Activated gamma-delta T cell treated with anti-CD3 and anti-CD28 coated beads, Interleukin-2, amount 50 U/mL, for 16 hours (primary cell): ENCODE data around the gene ACSM2A.
"Not testable (repeated sequence)": the region's sequence is repeated elsewhere in the genome, so short reads cannot be mapped to it uniquely, and the experiment has no call there.

Source experiments
- DNase-seq: peaks from one replicate; pipeline ENCODE4 v3.0.0-alpha.2; 2020; ENCODE audit warnings: low read depth

Gene ACSM2A

DNA sequence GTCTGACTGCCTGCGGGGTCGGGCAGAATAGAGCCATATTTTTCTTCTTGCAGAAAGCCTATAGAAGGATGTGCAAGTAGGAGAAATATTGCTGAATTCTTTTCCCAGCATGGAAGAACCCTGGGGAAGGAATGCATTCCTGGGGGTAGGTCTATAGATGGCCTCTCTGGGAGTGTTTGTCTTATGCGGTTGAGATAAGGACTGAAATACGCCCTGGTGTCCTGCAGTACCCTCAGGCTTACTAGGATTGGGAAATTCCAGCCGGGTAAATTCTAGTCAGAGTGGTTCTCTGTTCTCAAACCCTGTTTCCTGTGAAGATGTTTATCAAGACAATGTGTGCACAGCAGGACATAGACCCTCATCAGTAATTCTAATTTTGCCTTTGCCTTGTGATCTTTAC is 2.3 kb downstream of the ACSM2A start:
- DNase-seq = not testable (repeated sequence)

DNA sequence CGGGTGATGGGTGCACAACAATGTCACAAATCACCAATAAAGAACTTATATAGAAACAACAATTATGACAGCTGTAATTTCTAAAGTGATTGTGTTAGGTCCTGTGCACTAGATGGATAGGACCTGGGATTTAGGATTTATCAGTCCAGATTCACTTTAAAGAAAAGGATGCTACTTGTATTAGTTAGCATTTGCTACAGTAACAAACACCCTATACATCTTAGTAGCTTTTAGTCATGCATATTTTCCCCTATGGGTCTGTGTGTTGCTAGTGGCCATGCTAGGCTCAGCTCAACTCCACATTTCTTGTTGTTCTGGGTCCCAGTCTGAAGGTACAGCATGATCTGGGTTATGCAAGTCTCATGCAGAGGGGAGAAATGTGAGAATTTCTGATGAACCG is 7.9 kb downstream of the ACSM2A start:
- DNase-seq = not testable (repeated sequence)

DNA sequence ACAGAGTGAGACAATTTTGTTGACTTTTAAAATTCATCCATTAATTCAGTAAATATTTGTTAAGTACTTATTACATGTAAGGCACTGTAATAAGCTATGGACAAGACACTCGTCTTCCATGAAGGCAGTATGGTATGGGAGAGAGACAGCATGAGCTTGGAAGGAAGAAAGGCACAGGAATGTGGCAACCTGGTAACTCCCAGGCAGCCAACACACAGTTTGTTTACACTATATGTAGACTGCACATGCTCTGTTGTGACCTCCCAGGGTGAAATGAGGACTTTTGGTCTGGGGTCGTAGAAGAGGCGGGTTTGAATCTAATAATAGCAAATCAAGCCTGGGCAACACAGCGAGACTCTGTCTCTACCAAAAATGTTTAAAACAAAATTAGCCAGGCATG is 9.0 kb downstream of the ACSM2A start:
- DNase-seq = not testable (repeated sequence)

DNA sequence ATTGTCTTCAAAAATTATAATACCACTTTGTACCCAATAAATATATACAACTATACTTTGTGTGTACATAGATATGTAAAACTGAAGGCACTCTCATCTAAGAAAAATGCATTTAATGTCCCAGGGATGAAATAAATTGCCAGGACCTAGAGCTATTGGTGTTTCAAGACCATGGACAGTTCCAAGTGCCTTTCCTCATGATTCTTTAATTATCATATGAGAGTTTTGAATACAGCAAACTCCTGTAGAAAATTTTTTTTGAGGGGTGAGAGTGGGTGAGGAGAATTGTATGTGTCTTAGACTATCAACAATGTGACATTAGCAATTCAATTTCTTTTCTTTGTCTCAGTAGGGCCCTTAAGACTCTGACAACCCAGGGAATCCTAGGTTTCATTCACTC is 17.6 kb downstream of the ACSM2A start:
- DNase-seq = not testable (repeated sequence)

DNA sequence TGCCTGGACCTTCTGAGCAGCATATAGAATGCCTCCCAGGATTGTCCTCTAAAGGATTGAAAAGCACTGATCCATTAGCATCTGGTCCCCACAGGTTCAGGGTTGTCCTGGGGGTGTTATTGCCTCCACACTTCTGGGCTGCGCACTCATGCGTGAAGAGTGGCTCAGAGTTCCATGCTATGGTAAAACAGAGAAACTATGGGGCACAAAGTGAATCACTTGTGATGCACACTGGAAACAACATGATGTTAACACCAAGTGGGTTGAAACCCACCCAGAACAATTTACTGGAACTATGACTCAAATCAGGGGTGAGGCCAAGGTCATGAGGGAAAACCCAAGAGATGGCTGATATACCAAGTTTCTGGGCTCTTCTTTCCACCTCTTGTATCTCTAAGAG is 18.6 kb downstream of the ACSM2A start:
- not testable (repeated sequence) for DNase-seq

DNA sequence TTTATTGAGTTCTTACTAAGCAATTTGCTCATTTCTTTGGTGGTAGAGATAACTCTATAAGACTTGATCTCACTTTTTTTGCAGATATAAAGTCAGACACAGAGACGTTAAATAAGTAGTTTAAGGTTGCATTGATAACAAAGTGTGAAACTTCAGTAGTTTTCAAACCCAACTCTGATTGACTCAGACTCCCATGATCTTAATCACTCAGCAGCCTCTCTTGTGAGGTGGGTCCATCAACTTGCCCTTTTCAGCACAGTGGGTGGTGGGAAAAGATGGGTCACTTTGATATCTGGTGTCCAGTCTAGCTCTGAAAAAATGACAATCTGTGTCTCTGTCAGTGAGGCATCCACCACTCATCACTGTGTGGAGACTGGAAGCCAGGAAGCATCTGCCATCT is 19.4 kb downstream of the ACSM2A start:
- DNase-seq = not testable (repeated sequence)

DNA sequence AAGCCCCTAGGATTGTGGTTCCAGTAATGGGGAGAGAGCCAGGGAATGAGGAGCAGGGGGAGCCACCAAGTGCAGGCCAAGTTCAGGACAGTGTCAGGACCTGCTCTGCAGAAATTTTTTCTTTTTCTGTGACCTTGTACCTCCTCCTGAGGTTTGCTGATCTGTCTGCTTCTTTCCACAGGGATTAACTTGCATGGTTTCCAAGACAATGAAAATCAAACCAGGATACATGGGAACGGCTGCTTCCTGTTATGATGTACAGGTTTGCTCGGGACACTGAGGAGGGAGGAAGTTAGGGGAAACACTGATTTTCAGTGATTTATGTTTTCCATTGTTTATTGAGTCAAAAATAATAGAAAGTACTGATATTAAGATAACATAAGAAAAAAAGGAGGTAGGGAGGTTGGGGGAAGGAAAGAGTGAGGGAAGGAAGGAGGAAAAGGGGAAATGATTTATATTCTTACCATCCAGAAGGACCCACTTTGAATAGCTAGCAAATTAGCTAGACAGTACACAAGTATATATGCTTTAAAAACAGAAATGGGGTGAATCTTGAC is 25.9 kb downstream of the ACSM2A start:
- not testable (repeated sequence) for DNase-seq

DNA sequence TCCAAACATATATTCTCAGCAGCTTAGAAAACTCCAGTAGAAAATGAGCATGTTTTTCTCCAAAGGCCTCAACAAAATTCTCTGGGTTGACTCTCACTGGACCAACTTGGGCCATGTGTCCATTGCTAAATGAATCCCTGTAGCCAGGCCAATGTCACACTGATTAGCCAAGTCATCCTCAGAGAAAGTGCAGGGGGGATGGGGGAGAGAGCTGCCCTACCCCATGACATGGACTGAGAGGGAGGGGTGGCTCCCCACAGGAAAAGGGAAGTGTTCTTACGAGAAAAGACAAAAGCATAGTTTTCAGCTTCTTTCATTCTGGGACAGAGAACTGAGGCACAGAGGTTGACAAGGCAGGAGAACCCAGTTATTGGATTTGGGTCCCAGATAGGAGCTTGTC is 32.7 kb downstream of the ACSM2A start:
- not testable (repeated sequence) for DNase-seq

DNA sequence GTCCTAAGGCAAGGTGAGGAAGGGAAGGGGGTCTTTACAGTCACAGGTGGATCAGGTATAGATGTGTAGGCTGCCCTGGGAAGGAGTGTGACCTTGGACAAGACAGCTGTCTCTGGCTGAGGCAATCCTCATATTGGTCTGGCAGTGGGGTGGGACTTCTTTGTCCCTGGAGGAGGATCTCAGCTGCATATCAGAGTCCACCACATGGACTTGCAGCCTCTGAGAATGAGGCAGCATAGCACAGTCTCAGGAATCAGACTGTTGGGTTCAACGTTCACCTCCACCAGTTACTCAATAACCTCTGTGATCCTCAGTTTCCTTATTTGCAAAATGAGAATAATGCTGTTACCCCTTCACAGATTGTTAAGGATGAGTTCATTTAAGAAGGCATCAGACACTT is 33.4 kb downstream of the ACSM2A start:
- no peak for DNase-seq

DNA sequence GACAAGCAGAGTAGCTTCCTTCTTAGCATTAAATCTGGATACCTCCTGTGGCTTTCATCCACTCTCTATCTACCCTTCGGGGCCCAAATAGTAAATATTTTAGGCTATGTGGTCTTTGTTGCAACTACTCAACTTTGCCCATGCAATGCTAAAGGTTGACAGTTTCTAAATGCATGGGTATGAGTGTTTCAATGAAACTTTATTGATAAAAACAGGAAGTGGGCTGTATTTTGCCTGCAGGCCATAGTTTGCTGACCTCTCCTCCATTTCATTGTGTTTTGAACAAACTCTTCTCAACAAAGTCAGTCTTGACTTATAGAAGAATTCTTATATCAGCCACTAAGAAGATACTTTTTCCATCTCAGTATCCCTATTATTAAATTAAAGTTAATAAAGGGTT is 34.1 kb downstream of the ACSM2A start:
- no peak for DNase-seq

DNA sequence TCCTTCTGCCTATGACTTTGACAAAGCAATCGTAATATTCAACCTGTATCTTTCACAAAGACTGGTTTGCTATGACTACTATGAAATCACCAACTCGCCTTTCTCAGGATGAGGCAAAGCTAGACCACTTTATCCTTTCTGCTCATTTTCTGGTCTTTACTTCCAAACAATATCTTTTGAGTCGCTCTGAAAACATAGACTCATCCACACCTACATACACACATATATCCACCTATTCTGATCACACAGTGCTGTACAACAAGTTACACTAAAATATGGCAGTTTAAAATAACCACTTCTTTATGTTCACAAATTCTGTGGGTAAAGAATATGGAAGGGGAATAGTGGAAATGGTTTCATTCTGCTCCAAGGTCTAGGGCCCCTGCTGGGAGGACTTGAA is 39.7 kb downstream of the ACSM2A start:
- not testable (repeated sequence) for DNase-seq

DNA sequence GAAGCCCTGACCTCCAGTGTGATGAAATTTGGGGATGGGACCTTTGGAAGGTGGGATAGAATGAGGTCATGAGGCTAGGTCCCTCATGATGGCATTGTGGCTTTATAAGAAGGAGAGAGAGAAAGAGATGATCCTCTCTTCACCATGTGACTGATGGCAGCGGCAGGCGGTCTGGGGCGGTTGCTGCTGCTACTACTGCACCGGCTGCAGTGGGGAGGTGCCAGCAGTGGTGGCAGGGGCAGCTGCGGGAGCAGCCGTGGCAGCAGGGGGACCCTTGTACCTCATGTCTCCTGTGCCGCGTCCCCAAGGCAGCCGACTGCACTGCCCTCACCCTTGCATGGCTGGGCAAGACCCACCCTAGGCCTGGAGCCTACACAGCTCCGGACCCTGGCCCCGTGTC is 40.1 kb downstream of the ACSM2A start:
- not testable (repeated sequence) for DNase-seq

DNA sequence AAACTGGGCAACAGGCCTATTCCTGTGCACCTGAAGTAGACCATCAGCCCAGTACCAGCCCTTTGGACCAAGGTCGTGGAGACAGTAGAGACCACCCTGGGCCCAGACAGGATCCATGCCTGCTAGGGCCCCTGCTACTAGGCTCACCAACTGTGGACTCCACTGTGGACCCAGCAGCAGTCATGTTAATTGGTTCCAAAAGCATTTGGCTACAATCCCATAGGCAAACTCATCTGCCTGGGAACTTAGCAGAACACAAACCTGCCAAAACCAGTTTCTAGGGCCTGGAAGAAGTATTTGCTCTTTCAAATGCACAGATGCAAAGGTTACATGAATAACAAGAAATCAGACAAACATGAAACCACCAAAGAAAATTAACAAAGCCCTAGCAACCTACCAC is 53.1 kb downstream of the ACSM2A start:
- no peak for DNase-seq

DNA sequence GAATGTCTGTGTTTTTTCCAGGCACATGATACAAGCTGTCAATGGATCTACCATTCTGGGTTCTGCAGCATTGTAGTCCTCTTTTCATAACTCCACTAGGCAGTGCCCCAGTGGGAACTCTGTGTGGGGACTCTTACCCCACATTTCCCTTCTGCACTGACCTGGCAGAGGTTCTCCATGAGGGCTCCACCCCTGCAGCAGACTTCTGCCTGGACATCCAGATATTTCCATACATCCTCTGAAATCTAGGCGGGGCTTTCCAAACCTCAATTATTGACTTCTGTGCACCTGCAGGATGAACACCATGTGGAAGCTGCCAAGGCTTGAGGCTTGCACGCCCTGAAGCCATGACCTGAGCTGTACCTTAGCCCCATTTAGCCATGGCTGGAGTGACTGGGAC is 56.0 kb downstream of the ACSM2A start:
- DNase-seq = no peak

DNA sequence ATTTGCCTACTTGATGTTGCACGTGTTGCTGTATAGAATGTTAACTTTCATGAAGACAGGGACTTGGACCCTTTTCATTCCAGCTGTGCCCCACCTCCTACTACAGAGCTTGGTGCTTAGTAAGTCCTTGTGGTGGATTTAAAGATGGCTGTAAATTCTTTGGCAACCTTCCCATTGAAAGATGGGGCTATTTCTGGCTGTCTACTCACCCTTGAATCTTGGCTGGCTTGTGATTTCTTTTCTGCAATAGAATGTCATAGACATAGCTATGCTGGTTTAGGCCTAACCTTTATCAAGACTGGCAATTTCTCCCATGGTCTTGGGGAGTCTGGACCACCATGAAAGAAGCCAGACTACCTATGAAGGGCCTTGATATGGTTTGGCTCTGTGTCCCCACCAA is 59.0 kb downstream of the ACSM2A start:
- DNase-seq = no peak

DNA sequence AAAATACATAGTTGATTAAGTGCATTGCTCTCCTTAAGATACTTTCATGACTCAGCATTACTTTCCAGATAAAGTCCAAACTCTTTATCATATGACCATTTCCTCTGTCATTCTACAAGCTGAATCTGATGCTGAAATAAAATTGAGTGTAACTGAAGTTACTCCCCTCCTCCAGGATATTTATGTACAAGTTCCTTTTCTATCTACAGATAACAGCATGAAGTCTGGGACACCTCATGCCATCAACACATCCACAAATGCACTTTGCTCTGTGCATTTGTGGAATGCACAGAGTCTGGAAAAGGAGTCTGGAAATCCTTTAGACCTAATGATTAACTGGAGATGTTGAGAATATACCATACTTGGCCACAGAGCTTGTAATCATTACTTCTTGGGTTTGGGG is 64.4 kb downstream of the ACSM2A start:
- no peak for DNase-seq

DNA sequence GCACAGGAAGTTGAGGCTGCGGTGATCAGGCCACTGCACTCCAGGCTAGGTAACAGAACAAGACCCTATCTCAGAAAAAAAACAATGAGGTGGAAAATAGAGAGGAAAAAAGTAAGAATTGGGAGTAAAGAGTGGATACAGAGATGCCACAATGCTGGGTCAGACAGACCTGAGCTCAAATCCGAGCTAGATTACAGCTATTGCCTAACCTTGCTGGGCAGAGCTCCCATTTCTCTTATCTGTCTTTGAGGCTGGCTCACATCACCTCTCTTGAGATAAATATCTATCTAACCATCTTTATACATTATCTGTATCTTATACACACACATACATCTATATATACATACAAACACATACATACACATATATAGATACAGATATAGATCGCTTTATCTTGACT is 65.8 kb downstream of the ACSM2A start:
- no peak for DNase-seq

DNA sequence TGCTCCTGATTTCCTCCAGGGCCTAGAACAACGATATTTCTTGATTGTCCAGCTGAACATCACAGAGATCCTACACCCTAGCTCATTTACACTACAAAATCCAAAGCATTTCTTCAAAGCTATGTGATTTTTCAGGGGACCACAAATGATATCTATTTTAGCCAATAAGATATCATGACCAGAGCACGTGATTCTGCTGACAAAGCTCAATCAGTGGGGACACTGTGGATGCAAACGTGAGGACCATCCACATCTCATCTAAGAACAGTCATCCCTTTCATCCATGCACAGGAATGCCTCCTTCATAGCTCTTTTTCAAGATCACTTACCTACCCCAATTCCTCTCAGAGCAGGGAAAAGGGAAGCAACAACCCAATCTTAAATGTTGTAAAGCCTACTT is 67.9 kb downstream of the ACSM2A start:
- DNase-seq = no peak

DNA sequence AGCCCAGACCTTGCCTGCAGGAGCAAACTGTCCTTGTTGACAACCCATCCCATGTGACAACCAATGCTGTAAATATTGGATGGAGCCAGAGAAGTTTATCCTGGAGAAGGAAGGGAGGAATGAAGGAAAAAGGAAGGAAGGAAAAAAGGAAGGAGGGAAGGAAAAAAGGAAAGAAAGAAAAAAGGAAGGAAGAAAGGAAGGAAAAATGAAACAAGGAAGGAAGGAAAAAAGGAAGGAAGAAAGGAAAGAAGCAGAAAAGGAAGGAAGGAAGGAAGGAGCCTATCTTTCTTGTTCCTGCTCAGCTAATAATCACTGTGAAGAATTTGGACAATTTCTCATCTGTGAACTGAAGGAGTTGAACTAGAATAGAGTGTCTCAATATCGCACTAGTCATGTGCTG is 68.8 kb downstream of the ACSM2A start:
- no peak for DNase-seq

DNA sequence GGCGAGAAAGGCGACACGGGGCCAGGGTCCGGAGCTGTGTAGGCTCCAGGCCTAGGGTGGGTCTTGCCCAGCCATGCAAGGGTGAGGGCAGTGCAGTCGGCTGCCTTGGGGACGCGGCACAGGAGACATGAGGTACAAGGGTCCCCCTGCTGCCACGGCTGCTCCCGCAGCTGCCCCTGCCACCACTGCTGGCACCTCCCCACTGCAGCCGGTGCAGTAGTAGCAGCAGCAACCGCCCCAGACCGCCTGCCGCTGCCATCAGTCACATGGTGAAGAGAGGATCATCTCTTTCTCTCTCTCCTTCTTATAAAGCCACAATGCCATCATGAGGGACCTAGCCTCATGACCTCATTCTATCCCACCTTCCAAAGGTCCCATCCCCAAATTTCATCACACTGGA is 80.5 kb downstream of the ACSM2A start:
- not testable (repeated sequence) for DNase-seq

DNA sequence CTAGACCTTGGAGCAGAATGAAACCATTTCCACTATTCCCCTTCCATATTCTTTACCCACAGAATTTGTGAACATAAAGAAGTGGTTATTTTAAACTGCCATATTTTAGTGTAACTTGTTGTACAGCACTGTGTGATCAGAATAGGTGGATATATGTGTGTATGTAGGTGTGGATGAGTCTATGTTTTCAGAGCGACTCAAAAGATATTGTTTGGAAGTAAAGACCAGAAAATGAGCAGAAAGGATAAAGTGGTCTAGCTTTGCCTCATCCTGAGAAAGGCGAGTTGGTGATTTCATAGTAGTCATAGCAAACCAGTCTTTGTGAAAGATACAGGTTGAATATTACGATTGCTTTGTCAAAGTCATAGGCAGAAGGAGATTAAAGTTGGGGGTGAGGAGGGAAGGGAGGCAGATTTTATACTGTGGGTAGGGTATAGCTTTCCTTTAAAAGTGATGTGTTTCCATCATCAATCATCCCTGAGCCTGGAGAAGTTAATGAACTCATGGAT is 81.0 kb downstream of the ACSM2A start:
- not testable (repeated sequence) for DNase-seq

DNA sequence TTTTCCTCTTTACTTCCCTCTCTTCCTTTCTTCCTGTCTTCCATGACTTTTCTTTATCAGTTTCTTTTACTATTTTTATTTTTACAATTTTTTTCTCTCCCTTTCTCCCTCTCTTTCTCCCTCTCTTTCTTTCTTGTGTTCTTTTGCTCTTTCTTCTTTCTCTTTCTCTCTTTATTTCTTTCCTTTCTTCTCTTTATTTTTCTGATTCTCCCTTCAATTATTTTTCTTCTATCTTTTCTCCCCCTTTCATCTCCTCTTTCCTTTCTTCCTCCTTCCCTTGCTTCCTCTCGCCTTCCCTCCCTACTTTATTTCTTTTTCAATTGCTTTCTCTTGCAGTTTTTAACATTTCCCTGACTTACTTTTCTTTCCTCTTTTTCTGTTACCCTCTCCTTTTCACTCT is 85.3 kb downstream of the ACSM2A start:
- DNase-seq = not testable (repeated sequence)
